Inflammatory macrophage treated with lipopolysaccharide for 1 hour (primary cell): Measurements from ENCODE around the gene EFNA1.

Source experiments
- DNase-seq, 2 donors: peaks; one replicate each; pipeline ENCODE4 v3.0.0-alpha.2; 2020 to 2022

The EFNA1 gene

GRCh38 chr1:155125511-155125945 lies 2.1 kb upstream of the EFNA1 start:
- no peak for DNase-seq

DNA sequence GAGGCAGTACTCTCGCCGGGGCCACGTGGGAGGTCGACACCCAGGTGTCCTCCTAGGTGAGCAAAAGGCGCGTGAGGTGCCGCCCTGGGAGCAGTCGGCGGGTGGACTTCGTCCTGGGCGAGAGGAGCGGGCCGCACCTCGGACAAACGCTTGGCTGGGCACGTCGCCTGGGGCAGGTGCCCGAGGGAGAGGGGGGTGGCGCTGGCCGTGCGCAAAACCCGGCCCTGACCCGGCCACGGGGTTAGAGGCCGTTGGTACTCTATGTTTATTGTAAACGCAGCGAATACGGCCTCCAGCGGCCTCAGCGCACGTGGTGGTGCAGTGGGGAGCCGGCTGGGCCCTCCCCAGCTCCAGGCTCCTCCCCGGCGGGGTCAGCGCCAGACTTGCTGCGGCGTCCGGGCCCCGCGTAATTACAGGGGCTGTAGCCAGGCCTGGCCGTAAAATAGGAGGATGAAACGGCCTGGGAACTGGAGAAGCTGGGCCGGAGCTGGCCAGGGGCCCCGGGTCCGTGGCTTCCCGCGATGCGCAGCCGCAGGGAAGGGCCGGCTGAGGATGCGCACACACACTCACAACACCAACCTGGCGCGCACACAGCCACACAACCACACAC lies 1.6 kb upstream of the EFNA1 start:
- no peak for DNase-seq

GRCh38 chr1:155126556-155127104 lies 1.0 kb upstream of the EFNA1 start:
- DNase-seq, result no peak

- DNase-seq, result no peak
Measured at GRCh38 chr1:155127967-155128754, 485 bp downstream of the EFNA1 start.

DNA sequence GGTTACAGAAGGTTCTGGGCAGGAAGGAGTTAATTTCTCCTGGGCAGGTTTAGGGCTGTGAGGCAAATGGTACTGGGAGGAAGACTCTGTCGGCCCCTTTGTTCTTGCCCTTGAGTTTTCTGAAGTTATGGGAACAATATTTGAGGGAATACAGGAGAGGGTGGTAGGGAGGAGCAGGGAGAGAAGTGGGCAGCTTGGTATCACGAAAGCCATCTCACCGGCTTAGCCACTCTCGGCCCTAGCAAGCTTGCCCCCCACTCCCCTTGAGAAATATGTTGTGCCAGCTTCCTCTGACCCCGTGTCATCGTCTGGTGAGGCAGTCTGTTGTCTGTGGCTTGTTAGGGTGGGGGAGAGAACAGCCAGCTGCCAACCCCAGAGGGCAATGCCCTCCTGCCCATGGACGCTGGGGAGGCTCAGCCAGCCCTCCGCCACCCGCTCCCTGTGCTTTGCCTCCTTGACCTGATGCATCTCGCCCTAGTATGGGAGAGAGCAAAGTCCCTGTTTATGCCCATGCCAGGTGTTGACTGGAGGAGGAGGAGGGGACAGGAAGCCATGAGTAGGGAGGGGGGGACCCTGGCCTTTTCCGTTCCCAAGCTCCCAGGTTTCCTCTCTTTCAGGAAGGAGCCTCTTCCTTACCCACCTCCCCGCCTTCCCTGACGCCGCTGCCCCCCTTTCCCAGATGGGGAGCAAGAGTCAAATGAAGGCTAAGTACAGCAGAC lies 1.2 kb downstream of the EFNA1 start:
- DNase-seq, result no peak

DNA sequence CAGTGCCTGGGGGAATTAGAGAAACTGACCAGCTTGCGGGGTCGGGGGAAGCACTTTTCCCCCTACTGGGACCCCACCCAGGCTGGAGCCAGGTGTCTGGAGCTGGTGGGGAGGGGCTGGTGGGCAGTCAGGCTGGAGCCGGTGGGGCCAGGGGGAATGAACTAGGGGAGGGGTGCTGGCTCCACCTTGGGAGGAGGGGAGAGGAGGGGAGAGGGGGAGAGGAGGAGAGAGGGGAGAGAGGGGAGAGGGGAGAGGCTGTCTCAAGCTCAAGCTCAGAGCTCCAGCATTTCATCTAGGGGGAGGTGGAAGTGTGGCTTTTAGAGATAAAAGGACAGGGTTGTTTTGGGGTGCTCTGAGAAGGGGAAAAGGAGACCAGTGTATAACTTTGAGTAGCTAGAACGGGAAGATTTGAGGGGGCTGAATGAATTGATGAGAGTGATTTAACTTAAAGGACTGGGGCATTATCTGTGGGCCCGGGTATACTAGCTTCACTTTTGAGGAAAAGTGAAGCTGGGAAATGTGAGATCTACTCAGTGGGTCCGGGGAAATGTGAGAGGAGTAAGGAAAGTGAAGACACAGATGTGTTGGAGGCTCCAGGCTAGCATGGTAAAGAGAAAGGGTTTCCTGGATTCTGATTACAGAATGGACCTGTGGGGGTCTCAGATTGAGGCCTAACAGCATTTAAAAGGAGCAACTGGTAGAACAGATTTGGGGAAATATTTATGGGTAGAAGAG lies 2.8 kb downstream of the EFNA1 start:
- DNase-seq, result no peak

DNA sequence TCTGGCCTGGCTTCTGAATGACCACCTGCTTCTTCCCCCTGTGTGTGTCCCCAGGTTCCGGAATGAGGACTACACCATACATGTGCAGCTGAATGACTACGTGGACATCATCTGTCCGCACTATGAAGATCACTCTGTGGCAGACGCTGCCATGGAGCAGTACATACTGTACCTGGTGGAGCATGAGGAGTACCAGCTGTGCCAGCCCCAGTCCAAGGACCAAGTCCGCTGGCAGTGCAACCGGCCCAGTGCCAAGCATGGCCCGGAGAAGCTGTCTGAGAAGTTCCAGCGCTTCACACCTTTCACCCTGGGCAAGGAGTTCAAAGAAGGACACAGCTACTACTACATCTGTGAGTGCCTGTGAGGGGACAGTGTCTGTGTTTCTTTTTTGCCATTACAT lies 3.6 kb downstream of the EFNA1 start:
- no peak for DNase-seq

DNA sequence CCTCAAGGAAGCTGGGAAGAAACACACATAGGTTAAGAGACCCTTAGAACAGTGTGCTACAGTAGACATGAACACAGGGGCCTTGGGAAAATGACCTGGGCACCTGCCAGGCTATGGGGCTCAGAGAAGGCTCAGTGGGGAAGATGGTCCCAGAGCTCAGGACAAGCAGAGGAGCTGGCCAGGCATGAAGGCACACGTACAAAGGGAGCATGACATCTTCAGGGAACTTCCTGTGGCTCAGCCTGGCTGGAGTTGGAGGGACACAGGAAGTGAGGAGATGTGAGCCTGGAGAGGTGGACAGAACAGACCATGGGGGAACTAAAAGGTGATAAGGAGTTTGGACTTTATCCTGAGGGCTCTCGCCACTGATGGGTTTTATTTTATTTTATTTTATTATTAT lies 4.2 kb downstream of the EFNA1 start:
- no peak for DNase-seq

GRCh38 chr1:155133799-155134281 lies 6.2 kb downstream of the EFNA1 start:
- DNase-seq, result no peak

DNA sequence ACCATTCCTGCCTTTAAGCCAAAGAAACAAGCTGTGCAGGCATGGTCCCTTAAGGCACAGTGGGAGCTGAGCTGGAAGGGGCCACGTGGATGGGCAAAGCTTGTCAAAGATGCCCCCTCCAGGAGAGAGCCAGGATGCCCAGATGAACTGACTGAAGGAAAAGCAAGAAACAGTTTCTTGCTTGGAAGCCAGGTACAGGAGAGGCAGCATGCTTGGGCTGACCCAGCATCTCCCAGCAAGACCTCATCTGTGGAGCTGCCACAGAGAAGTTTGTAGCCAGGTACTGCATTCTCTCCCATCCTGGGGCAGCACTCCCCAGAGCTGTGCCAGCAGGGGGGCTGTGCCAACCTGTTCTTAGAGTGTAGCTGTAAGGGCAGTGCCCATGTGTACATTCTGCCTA lies 6.6 kb downstream of the EFNA1 start:
- DNase-seq, result no peak

DNA sequence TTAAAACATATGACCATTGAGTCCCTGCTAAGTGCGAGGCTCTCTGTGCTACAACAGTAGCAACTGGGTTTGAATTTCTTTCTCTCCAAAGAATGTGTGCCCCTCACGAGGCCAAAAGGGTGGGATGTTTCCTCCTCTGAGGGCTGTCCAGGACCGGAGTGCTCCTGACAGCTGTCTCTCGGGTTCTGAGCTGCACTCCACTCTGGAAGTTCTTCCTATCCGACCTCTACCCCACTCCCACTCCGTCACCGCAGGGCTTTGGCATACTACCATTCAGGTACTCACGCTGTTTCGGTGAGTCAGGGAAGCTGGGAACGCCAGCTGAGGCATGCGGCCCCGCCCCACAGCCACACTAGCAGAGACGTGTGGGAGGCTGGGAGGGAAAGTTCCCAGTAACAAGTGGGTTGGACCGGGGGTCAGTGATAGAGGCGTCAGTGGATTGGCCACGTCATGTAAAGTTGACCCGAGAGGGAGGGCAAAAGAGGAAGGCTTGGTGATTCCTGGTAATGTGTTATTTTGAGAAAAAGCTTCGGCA lies 7.3 kb downstream of the EFNA1 start:
- peak; percentile 94 to 97 for DNase-seq

GRCh38 chr1:155135415-155136028 lies 7.8 kb downstream of the EFNA1 start, which contains the start of gene SLC50A1:
Gene SLC50A1, plus strand, starts transcription at chr1:155135852. Its CDS starts 60 bp downstream, at chr1:155135912.
- peak; percentile 94 to 97 for DNase-seq

GRCh38 chr1:155136748-155137147 lies 9.1 kb downstream of the EFNA1 start:
- DNase-seq, result no peak

- DNase-seq, result no peak
Measured at GRCh38 chr1:155137154-155137949, 9.7 kb downstream of the EFNA1 start.

- peak; percentile 82 to 92 for DNase-seq
Measured at GRCh38 chr1:155139895-155140629, 12.4 kb downstream of the EFNA1 start, which contains the start of gene DPM3. Gene DPM3, minus strand, starts transcription at chr1:155140531. Its CDS starts 291 bp downstream, at chr1:155140240.

DNA sequence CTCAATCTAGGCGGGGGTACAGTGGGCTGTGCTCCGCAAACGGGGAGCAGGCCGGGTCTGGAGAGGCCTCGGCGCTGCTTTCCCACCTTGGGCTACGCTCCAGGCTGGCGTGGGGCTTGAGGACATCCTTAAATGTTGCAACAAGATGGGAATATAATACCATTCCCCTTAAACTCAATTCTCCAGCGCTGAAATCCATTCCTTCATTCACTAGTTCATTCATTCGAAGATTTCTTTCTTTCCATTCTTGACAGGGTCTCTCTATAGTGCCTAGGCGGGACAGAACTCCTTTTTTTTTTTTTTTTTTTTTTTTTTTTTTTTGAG lies 12.9 kb downstream of the EFNA1 start:
- DNase-seq, result no peak

DNA sequence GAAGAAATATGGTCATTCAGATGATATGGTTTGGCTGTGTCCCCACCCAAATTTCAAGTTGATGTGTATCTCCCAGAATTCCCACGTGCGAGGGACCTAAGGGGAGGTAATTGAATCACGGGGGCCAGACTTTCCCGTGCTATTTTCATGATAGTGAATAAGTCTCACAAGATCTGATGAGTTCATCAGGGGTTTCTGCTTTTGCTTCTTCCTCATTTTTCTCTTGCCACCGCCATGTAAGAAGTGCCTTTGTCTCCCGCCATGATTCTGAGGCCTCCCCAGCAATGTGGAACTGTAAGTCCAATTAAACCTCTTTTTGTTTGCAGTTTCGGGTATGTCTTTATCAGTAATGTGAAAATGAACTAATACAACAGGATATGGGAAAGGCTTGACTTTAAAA lies 14.1 kb downstream of the EFNA1 start:
- peak; percentile 68 to 80 for DNase-seq

- no peak for DNase-seq
Measured at GRCh38 chr1:155145491-155145890, 17.8 kb downstream of the EFNA1 start.

DNA sequence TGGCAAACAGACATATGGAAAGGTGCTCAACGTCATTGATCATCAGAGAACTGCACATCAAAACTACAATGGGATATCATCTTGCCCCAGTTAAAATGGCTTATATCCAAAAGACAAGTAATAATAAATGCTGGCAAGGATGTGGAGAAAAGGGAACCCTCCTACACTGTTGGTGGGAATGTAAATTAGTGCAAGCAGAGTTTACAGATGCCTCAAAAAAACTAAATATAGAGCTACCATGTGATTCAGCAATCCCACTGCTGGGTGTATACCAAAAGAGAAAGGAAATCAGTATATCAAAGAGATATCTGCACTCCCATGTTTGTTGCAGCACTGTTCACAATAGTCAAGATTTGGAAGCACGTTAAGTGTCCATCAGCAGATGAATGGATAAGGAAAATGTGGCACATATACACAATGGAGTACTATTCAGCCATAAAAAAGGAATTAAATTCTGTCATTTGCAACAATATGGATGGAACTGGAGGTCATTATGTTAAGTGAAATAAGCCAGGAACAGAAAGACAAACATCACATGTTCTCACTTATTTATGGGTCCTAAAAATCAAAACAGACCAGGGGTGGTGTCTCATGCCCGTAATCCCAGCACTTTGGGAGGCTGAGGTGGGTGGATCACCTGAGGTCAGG lies 28.4 kb downstream of the EFNA1 start:
- DNase-seq, result peak in 1 of 2 donors; percentile 60

DNA sequence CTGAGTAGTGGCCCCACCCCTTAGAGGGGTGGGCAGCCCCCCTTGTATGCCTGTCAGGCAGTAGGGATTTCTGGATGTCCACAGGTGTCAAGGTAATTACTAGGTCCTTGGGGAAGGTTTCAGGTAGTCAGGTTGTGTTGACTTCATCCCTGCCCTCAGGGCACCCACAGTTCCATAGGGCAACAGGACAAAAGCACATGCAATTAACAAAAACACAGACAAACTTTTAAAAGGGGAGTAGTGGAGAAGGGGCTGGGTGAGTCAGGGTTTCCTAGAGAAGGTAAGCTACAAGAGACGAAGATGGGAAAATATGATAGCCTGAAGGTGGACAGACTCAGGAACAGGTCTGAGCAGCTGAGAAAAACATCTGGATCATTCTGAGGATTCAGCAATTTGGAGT lies 31.3 kb downstream of the EFNA1 start:
- DNase-seq, result no peak
